NCI-H2196 treated with DMSO at 0.1 percent for 48 hours (cell line): ENCODE data around the gene PDE7B.
"Not testable (repeated sequence)": the region's sequence is repeated elsewhere in the genome, so short reads cannot be mapped to it uniquely, and the experiment has no call there.

Source experiments
- DNase-seq: peaks from one replicate; lab custom pipeline; 2025; ENCODE audit not compliant: unreplicated experiment; lab: John Stamatoyannopoulos, UW

PDE7B gene

DNA sequence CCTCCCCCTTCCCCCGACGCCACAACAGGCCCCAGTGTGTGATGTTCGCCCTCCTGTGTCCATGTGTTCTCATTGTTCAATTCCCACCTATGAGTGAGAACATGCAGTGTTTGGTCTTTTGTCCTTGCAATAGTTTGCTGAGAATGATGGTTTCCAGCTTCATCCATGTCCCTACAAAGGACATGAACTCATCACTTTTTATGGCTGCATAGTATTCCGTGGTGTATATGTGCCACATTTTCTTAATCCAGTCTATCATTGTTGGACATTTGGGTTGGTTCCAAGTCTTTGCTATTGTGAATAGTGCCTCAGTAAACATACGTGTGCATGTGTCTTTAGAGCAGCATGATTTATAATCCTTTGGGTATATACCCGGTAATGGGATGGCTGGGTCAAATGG lies 287.6 kb downstream of the PDE7B start:
- not testable (repeated sequence) for DNase-seq

DNA sequence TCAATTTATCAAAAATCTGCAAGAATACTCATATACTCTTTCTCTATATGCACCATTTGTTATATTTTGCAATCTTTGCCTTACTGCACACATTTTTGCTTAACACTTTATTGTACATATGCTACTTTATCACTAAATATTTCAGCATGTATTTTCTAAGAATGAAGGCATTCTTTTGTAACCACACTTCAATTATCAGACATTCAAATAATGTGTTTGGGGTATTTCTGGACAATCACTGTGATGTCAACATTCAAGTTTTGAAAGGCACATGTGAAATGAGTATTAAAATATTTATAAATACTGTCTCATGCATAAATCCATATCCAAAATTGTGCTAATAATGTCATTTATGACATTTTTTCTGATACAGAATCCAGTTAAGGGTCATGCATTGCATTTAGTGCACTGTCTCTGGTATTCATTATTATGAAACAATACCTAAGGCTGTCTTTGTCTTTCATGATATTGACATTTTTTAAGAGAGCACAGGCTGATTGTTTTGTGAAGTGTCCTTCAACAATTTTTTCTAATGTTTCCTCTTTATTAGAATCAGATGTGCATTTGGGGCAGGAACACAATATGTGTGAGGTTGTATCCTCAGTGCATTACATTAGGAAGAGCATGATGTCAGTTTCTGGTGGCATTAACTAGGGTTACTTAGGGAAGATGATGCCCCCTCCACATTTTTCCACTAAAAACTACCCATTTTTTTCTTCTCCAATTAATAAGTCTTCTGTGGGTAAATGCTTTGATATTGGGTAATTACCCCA lies 292.9 kb downstream of the PDE7B start:
- DNase-seq = no peak

DNA sequence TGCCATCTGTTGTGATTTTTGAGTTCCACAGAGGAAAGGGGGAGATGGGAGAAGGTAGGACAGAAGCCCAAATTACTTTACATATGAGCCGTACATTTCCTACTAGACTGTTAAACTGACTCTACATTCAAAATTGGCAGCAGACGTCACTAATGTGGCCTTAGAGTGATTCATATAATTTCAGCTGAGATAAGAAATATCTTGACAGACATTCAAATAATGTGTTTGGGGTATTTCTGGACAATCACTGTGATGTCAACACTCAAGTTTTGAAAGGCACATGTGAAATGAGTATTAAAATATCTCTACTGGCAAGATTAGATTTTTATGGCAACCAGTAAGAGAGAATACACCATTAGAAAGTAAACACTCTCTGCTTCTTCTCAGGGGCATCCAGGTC lies 294.6 kb downstream of the PDE7B start:
- no peak for DNase-seq

DNA sequence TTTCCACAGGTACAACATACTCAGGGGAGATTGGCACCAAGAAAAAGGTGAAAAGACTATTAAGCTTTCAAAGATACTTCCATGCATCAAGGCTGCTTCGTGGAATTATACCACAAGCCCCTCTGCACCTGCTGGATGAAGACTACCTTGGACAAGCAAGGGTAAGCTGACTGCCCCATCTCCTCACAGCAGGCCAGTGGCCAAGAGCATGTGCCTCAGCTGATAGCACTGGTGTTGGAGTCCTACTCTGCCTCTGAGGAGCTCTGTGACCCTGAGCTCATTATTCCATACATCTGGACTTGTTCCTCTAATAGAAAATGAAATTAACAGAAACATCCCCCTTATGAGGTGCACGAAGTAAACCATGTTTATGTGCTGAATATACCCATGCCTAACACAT lies 295.8 kb downstream of the PDE7B start:
- no peak for DNase-seq

DNA sequence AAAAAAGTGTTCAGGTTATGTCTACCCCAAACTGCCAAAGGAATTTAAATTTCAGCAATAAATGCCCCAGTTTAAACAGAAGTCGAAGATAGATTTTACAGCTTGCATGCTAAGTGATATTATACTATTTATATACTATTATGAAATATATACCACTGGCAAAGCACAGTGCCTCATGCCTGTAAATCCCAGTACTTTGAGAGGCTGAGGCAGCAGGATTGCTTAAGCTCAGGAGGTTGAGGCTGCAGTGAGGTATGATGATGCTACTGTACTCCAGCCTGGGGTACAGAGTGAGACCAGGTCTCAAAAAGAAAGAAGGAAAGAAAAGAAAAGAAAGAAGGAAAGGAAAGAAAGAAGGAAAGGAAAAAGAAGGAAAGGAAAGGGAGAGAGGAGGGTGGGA lies 296.6 kb downstream of the PDE7B start:
- DNase-seq = no peak

DNA sequence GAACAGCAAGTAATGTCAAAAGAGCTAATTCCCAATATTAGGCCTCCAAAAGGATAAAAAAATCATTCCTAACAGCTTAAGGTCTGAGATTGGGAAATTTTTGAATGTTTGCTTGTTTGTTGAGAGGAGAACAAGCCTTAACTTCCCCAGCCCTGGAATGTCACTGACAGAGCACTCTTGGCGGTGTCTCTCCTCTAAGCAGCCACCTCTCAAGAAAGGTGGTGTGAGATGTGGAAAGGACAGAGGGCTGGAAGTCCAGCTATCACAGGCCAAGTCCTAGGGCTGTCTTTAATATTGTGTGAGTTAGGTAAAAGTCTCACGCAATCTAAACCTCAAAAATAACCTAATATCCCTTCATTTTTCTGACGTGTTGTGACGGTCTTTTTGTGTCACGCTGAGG lies 297.0 kb downstream of the PDE7B start:
- DNase-seq = no peak

- no peak for DNase-seq
Measured at GRCh38 chr6:136149311-136149710, 297.8 kb downstream of the PDE7B start.

DNA sequence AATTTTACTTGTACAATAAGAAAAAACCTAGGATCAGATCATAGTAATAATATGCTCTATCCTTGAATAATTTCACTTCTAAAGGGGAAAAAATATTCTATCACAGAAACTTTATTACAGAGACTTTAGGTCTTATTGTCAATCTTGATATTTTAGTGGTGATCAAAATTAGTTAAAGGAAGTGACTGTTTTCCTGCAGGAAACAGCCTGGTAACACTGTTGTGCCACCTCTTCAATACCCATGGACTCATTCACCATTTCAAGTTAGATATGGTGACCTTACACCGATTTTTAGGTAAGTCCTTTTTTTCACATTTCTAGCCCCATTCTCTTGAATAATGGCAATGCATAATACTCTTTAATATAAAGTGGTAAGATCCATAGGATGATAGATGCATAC lies 299.5 kb downstream of the PDE7B start:
- no peak for DNase-seq

GRCh38 chr6:136153707-136154375 lies 302.3 kb downstream of the PDE7B start:
- no peak for DNase-seq

GRCh38 chr6:136155191-136155590 lies 303.7 kb downstream of the PDE7B start:
- no peak for DNase-seq

DNA sequence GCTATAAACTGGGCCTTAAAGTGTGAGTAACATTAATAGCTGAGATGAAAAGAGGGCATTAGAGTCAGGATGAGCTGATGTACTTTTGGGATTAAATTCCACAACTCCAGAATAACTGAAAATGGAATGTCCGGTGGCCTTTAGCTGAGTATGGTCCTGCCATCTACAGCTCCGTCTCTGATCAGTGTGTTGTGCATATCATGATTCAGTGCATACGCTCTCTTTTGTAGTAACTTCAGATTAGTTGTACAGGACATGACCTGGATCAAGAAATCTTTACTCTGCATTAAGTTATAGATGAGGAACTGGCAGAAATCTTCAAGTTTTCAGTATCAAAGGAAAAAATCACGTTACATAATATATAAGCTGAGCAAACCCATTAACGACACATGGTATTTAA lies 306.2 kb downstream of the PDE7B start:
- no peak for DNase-seq

DNA sequence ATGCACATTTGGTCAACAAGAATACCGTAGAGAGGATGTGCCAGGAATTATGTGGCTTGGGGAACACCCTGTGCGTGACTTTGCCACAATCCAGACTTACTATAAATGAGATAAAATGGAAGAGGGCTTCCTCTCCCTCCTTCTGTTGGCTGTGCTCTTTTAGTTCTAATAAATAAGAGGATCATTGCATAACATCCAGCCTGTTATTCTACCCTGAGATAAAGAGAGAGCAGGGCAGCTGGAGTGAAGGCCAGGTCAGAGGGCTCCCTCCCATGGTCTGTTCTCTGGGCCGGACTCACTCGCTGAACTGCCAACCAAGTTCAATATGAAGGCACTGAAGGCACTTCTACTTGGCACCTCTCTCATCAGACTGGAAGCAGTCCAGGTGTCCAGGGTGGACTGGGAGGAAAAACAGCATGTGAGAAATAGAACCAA lies 306.9 kb downstream of the PDE7B start:
- no peak for DNase-seq

DNA sequence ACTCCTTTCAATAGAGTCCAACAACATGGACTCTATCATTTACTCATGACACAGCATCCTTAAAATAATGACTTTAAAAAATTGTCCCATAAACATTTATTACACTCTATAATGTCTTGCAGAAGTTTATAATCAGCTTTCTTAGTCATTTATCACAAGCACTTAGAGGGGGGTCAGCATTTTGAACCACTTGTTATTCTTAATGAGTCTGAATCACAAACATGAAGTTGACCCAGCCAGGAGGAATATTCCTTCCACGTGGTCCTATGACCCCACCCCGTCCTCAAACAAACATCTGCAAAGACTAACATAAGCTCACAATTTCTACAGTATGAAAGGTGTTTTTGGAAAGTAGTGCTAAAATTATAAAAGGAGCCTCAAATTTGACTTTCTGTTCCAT lies 307.5 kb downstream of the PDE7B start:
- DNase-seq = no peak

DNA sequence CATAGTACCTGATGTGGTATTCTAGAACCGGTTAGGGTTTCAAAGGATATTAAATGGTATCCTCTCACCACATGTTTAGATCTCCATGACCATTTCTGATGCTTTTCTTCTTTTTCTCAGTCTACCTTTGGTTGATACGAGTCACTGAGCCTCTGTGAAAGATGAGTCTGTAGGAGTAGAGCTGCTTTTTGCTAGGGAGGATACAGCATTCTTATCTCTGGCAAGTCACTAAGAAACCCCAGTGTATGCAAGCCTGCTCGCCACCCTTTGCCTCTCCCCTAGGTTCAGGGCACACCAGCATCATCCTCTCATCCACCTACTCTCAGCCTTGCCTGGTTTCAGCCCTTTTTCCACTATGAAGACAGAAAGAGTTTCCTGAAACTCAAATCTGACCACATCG lies 308.7 kb downstream of the PDE7B start:
- DNase-seq = no peak

GRCh38 chr6:136161950-136162349 lies 310.4 kb downstream of the PDE7B start:
- no peak for DNase-seq

DNA sequence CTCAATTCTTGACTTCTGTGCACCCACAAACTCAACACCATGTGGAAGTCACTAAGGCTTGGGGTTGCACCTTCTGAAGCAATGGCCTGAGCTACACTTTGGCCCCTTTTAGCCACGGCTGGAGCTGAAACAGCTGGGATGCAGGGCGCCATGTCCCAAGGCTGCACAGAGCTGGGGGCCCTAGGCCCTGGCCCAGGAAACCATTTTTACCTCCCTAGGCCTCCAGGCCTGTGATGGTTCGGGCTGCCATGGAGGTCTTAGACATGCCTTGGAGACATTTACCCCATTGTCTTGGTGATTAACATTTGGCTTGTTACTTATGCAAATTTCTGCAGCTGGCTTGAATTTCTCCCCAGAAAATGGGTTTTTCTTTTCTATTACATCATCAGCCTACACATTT lies 311.8 kb downstream of the PDE7B start:
- DNase-seq = no peak

- no peak for DNase-seq
Measured at GRCh38 chr6:136166815-136167214, 315.3 kb downstream of the PDE7B start.

- DNase-seq = no peak
Measured at GRCh38 chr6:136169394-136170148, 318.1 kb downstream of the PDE7B start.

GRCh38 chr6:136171231-136171630 lies 319.7 kb downstream of the PDE7B start:
- DNase-seq = no peak

DNA sequence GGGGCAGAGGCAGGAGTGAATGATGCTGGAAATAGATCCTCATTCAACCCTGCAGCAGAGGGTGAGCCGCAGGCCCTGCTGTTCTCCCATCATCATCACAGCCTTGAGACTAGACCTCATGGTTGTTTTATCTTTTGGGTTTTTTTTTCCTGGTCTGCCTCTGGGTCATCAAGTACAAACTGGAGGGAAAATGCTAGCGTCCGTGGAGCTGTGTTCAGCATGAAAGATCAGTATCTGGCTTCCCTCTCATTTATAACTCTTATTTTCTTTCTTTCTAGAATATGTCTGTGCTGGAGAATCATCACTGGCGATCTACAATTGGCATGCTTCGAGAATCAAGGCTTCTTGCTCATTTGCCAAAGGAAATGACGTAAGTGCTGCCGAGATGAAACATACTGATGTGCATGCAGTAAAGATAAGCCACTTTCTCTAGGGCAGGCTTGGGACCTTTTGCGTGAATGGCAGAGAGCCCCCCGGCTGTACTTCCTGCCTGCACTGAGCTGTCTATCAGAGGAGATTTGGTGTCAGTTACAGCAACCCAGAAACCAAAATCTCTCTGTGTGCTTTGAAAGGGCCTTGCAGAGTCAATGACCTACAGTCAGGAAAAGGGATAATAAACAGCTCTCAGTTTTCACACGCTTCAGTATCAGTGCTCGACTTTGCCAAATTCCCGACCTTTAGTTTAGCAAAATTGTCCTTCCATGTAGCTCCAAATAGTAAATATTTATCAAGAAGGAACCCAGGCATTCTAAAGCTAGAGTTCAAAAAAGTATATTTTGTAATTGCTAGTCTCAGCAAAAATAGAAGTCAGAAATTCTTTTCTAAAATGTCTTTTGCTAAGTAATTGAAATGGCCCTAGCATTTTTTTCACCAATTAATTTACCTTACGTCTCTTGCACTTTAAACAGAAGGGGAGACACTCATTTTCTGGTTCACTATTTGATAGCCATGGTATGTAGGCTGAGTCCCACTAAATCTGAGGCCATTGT lies 322.3 kb downstream of the PDE7B start:
- DNase-seq = no peak

DNA sequence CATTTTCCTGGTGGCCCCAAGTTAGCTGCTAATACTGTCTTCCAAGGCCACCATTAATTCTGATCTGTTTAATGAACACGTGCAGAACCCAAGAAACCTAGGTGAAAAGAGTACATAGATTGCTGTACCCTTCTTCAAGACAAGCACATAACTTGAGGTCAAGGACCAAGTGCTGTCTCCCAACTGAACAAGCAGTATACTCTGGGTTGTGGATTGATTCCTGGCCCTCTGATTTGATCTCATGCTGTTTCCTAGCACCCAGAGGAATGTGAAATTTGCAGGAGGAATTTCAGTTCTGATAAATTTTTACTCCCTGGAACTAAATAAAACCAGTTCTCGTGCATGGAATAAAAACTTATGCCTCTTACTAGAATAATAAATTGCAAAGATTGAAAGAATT lies 323.0 kb downstream of the PDE7B start:
- no peak for DNase-seq
